HG03439 (cell line): ENCODE data around the gene RBM19.

ENCODE experiments used
- ATAC-seq: cut with Tn5 transposase; IDR thresholded peaks from one replicate; pipeline ENCODE4 v1.9.1; 2021; ENCODE audit warnings: mild to moderate bottlenecking, moderate library complexity; ENCODE audit not compliant: unreplicated experiment

The RBM19 gene

DNA sequence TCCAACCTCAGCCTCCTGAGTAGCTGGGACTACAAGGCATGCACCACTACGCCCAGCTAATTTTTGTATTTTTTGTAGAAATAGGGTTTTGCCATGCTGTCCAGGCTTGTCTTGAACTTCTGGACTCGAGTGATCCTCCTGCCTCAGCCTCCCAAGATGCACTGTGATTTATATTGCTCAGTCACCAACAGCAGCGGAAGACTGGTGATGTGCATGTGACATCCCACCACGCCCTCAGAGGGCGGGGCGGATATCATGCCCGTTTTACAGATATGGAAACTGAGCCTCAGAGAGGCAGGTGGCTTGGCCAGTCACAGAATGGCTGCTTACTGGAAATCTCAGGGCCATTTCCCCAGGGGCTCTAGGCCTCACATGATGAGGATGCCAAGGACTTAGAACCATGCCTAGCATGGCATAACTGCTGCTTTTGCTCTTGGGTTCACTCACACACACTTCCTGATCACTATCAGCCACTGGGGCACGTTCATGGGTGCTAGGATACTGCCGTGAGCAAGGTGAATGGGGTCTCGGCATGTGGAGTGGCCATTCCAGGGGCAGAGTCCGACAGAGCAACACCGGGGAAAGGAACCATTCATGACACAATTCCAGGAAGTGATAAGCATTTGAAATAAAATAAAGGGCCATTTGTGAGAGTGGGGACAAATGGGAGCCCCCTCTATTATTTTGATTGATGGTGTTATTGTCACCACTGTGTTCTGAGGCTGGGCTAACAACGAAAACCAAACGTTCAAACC lies 31.9 kb downstream of the RBM19 start:
- no peak for ATAC-seq

DNA sequence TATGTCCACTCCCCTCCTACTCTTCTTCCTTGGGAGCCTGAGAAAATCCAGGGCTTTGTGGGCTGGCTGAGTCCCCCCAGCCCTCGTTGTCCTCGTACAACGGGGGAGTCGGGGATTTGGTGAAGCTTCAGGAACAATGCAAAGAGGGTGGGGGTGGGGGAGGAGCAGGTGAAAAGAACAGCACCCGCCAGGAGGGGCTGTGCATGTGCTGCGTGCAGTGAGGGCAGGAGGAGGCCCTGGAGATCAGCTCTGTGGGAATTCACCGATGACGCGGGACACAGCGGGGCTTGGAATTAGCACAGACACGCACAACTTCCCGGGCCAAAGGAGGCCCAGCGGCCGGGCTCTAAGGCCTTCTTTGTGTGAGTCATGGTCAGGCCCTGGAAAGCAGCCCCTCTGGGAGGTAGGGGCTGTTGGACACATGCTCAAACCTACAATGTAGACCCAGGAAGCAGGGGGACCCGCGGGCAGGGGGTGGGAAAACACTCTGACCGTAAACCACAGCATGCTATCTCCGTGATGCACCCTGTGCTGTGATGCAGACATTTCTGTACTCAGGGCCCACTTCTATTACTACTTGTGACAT lies 32.8 kb downstream of the RBM19 start:
- no peak for ATAC-seq

DNA sequence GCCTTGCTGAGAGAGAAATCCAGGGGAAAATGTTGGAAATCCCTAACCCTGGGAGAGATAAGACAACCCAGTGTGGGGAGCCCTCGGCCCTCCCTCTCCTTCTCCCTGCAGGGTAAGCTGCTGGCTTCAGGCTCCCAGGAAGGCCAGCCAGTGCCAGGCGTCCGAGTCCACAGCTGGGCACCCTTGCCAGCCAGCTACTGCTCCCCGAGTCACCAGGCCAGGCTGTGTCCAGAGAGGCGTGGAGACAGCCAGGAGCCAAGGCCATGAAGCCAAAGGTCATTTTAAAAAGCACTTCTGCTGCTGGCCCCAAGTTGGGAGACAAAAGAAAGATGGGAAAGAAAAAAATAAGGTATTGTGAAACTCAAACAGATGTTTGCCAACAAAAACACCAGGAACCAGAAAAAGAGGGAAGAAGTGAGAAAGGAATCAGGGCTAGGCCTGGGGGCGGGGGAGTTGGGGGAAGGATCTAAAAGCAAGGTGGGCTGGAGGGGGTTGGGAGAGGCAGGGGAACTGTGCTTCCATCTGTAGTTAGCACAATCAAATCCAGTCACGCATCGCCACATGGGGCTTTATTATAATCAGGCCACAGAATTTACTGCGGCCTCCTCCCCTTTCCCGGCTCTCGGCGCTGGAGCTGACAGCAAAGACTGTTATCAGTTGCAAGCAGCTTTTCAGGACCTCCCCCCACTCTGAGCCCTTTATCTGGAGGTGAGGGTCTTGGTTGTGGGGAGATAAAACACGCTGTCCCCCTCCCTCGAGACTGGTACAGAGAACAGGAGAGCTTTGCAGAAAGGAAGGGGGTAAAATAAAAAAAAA lies 33.5 kb downstream of the RBM19 start:
- ATAC-seq, result no peak

DNA sequence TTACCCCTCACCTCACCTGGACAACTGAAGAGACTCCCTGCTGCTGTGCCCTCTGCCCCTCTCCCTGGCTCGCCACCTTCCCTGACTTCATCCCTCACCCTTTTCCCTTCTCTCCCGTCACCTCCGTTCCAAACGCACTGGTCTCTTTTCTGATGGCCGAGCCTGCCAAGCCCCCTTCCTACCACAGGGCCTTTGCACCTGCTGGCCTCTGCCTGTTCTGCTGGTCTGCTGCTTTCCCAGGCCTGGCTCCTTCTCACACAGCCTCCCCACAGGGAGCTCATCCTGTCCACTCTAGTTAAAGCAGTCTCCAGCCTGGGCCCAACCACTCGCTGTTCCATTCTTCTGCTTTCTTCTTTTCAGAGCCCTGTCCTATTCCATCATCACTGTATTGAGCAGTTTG lies 34.6 kb downstream of the RBM19 start:
- ATAC-seq, result no peak

DNA sequence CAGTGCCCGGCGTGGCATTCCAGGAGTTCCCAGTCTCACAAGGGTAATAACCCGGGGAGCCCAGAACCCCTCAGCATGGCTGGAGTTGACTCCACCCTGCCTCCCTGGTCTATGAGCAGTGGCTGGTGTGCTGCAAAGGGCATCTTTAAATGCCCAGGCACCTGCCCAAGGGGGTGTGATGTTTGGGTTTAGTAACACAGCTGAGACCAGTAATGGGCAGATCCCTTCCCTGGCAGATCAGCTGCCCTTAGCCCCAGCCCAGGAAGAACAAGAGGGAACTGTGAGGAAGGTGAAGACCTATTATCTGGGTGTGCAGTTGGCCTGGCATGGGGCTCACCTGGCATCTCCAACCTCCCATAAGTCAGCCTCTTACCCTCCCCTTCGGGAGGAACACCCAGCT lies 35.9 kb downstream of the RBM19 start:
- no peak for ATAC-seq

DNA sequence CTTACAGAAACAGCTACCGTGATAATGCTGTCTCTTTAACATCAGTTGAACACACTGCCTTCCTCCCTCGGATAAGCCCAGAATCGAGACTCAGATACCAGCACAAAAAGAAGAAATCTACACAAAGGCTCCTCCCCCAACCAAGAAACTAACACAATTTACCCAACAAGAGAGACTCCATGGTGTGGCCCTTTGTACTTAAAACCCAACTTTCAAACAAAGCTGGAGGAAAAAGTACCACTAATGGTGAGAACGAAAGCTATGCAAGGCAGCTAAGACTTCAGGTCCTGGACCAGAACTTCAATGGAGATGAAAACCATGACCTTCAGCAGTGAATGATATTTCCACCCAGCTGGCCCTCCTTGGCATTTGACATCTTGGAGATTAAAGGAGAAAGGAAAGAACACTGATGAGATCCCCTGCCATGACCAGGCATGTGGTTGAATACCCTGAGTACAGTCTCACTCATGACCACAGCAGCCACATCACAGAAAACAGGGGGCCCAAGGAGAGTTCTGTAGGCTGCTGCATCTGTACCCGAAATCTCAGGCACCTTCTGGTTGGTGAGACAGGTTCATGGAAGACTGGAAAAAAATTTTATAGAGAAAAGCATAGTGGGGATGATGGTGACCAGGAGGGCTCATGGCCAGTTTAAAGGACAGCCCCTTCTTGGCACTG lies 36.7 kb downstream of the RBM19 start:
- ATAC-seq, result no peak

DNA sequence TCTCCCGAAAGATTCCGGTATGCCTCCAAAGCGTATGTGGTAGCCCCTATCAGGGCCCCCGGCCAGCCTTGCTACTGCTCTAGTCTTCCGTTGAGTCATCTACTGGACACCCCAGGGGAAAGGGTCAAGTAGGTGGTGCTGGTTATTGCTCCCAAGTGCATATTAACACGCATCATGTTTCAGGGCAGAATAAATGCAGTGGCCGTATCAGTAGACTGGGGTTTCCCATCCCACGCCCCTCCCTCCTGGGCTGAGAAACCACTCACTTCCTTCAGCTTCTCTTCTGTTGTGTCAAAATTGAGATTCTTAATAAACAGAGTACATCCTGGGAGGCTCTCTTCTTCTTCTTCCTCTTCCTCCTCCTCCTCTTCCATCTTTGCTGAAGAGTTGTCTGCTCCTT lies 39.3 kb downstream of the RBM19 start:
- ATAC-seq, result no peak

DNA sequence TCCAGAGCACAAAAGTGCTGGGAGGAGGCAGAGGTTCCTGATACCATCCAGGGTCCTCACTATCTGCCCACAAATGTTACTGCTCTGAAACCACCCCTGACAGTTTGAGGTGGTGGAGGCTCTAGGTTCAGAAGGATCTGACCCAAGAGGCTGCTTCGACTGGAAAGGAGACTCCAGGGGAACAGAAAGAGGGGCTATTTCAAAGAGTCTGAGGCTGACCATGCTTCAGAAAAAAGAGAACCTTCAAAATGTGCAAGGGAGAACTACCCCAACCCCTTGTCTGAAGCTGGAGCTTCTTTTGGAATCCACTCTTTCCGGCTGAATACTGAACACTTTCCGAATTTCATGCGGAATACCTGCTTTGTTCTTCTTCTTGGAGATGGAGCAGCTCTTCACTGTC lies 41.8 kb downstream of the RBM19 start:
- ATAC-seq, result no peak

DNA sequence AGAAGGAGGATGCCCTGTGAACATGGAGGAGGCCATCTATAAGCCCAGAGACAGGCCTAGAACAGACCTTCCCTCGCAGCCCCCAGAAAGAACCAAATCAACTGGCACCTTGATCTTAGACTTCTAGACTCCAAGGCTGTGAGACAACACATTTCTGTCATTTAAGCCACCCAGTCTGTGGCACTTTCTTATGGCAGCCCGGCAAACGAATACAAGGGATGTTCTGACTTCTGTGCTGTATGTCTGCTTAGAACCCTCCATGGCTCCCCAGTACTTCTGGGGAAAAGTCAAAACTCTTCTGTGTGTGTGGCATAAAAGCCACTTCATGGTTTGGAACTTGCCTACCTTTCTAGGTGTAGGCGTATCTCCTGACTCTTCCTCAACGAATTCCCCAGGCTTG lies 42.9 kb downstream of the RBM19 start:
- no peak for ATAC-seq

DNA sequence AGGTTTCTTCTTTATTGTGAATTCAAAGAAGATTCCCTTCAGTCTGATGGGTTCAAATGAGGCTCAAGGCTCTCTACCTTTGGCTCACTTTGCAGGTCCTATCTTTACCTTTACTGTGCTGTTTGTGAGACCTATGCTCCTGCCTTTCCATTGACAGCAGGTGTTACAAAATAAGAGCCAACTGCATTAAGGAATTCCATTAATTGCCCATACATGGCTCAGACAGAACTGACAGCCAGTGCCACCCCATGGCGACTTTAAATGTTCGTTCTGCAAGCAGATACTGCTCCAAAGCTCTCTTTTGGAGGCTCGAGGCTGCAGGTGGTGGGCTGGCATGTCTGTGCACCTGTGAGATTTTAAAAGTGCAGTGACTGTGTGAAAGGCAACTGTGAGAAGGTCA lies 44.7 kb downstream of the RBM19 start:
- no peak for ATAC-seq

DNA sequence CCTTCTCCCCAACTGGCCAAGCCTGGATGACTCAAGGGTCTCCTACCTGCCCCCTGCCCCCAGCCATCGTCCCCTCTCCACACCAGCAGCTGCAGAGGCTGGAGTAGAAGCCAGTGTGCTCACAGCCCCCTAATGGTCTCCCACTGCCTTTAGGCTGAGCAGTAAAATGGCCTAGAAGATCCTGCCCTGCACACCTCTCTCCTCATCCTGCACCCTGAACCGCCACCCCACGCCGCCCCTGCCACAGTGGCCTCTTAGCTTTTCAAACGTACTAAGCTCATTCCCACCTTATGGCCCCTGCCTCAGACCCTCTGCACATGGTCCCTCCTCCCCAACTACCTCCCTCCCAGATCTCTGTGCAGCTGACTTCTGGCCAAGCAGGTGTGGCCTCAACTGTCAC lies 46.3 kb downstream of the RBM19 start:
- no peak for ATAC-seq

DNA sequence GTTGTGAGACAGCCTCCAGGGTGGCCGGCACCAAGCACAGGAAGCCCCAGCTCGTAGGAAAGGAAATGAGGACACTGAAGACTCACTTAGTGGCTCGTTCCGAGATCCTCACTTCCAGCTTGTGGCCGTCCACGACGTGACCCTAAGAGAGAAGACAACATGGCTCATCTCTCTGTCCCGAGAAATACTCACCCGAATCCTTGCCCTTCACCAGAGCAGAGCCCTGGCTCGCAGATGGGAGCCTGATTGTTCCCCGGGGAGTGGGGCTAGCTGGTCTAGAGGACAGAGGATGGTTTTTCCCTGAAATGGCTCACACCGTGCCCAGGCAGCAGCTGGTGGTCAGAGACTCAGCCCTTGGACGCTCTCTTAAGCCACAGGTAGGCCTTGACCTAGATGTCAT lies 47.8 kb downstream of the RBM19 start:
- no peak for ATAC-seq

DNA sequence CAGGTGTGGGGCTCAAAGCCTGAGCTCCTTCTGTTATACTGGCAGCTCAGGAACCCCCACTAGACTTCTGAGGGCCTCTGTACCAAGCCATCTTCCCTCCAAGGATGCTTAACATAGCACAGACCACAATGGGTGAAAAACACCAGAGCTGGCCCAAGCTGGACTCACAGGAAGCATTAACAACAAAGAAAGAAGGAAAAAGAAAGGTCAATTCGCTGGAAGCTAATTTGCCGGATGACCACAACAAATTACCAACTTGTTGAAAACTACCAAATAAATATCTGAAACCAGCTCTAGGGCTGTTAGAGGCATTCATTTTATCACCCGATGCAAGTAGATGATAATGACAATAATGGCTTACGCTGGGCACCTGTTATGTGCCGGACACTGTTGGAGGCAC lies 48.7 kb downstream of the RBM19 start:
- ATAC-seq, result no peak

DNA sequence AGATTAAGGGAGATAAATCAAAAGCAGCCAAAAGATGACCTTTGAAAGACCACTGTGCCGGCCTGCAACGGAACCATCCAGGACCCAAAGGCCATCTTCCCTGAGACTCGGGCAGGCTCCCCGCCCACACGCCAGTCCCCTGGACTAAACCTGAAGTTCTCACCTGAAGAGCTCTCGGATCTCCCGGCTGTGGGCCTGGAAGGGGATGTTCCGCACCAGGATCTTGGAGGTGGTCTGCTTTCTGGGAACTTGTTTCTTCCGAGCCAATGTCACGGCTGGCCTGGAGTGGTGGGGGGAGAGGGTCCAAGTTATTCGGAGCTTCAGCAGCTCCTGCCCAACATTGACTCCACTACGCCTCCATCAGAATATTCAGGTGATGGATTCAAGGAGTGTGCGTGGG lies 51.3 kb downstream of the RBM19 start:
- ATAC-seq, result no peak

DNA sequence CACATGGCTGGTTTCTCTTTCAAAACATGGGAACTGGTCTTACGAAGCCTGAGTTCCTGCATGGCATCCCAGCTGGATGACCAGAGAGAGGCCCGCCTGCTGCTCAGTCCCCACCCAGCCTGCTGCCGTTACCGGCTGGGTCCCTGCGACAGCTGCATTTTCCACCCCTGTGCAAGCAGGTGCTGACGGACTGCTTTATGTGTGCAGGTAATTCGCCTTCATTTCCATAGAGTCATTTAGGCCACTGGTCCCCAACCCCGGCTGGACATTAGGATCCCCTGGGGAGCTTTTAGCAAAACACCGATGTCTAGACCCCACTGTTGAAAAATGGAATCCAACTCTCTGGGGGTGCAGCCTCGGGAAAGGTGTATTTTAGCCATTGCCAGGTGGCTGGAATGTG lies 51.9 kb downstream of the RBM19 start:
- no peak for ATAC-seq

DNA sequence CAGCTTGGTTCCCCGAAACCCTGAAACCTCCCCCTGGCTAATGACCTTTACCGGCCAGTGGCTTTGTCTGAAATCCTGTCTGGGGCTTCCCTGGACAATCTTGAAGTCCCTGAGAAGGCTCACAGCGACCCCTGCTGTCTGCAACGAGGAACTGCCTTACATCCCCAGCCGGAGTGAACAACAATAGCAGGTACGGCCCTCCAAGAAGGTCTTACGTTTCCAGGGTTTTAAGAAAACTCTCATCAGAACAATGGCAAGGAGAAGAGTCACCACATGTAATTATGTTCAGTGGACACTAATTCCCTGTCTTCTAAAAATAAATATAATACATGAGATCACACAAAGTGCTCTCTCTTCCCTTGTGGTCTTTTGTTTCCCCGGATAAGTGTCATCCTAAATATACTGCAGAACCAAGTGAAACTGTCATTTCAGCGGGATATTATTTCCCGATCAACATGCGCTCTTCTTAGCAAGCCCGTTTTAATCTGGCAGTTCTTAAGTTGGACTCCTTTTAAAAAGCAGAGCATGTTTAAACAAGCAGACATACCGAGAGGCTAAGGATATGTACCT lies 53.3 kb downstream of the RBM19 start:
- ATAC-seq, result no peak

DNA sequence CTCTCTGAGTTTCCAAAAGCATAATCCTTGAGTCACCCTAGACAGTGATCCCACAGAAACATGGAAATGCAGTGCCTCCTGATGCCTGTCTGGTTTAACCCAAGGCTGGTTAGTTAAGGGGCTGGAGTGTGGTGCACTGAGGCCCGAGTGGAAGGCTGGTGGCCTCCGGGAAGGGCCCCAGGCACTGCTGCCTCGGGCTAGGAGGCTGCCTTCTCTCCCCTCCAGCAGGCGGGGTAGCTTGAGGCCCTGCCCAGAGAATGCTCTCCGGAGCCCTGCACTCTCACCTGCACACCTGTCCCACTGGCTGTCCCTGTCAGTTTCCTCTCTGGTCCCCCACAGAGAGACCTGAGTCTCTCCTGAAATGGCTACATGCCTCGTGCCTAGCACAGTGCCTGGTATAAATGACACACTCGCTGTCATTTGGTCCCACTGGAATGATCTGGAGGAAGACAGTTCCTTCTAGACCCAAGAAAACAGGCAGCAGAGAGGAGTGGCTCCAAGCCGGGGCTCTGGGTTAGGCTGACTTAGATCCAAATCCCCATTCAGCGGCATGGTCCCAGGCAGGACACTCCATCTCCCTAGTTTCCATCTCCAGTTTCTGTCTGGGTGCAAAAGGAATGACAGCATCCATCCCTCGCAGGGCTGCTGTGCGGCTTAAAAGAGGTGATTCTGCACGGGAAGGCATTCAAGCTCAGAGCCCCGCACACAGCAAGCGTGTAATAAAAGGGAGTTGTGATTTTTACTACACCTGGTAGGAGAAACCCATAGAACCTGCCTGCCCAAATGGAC lies 54.0 kb downstream of the RBM19 start:
- ATAC-seq, result no peak

DNA sequence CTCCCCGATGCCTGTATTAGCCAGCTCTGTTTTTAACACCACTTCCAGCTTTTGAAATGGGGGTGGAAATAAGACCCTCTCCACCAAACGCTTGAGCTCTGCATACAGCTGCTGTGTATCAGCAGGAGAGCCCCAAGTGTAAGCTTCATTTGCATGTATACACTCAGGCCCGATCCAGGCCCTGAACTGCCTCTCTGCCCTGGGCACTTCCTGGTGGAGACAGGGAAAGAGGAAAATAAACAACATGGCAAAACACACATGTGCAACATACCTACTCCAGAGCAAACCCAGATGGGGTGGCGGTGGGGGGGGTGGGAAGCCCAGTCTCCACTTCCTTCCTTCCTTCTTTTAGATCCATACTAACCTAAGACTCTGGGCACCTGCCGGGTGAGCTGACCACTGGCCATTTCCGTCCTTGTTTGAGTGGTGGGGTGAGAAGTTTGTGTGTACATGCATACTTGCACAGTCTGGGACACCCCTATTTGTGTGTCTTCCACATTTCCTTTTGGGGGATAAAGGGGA lies 55.3 kb downstream of the RBM19 start:
- ATAC-seq, result no peak

DNA sequence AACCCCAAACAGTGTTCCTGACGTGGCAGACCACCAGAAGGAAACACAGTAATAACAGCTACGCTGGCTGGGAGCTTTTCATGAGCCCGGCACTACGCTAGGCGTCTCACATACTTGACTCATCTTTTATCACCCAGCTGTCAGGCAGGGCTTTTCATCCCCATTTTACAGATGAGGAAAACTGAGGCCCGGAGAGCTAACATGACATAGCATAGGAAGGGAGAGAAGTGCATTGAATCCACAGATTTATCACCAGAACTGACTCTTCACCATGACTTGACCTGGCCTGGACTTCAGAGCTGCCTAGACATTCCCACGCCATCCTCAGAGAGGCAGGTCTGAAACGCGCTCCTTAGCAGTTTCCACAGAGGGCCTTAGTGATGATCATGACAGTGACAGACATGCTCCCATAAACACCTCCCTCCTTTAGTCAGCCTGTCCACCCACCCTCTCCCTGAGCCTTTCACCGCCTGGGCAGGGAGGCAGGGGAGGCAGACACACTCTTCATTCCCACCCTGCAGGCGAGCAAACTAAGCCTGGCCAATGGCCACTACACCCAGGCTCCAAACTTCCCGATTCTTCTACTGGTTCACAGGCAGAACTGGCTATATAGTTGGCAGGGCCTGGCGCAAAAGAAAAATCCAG lies 56.2 kb downstream of the RBM19 start:
- no peak for ATAC-seq
